Measurements from ENCODE around the gene FHIT. TPM values are rescaled to one million over a fixed set of nuclear protein-coding genes. Genes with fewer than 3 reads are reported as not detected.

The FHIT gene
- total and polyA plus RNA-seq, 10 of the 15 experiments (the other 5 are each of a cell fraction or from before 2014, with no cell fraction given), result 4.2 to 14.9 (median 9.4) TPM

DNA sequence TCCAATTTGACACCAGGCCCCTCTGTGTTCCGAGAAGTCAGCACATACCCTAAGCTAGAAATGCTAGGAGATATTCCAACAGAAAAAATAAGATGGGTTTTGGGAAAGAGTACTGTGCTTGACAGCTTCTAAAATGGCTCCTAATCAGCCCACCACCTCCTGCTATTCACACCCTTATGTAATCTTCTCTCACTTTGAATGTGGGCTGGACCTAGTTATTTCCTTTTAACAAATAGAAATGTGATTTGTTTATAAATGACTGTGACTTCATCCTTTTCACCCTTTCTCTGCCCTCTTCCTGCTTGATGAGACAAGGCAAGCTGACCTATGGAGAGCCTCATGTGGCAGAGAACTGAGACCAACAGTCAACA, 961.1 kb downstream of the FHIT start:
- no peak for FAIRE-seq

More for the DNA sequence above, 961.1 kb downstream of the FHIT start:
- ATAC-seq, result no peak
- ChIA-PET POLR2A (no interaction called here), CTCF (no interaction called here), SMC1A (ENCODE audit: uncharacterized antibody, unreplicated experiment) (no interaction called here), RAD21 (ENCODE audit: unreplicated experiment) (interaction anchor here (0.5 kb wide), 1 partner anchor 1005 kb away, joined by 5 read pairs; no protein-coding TSS in a partner anchor)
- Histone ChIP-seq H4K20me1 (ENCODE audit: control insufficient read depth, insufficient read depth) (no peaks in the 10 kb centered on the region), H3K4me1 (ENCODE audit: control insufficient read depth, insufficient read depth, low read length) (no peaks in the 10 kb centered on the region), H3K4me3 (no peak overlapping the region), H3K27ac (ENCODE audit: control insufficient read depth, insufficient read depth) (no peak overlapping the region), H3K9me3 (replicated peaks; ENCODE audit: control insufficient read depth, insufficient read depth, low read length) (no peaks in the 10 kb centered on the region), H3K36me3 (ENCODE audit: control insufficient read depth in 2 of 2, insufficient read depth in 2 of 2, low read length in 1 of 2) (no peaks in the 10 kb centered on the region), H3K9ac (ENCODE audit: control insufficient read depth, insufficient read depth, low read length) (no peak overlapping the region), H3K27me3 (replicated peaks in 1 of 2; ENCODE audit: control insufficient read depth in 2 of 2, insufficient read depth in 2 of 2, low read length in 1 of 2) (no peaks in the 10 kb centered on the region), H2AFZ (ENCODE audit: control insufficient read depth, low read depth, low read length) (no peak overlapping the region), H3K4me2 (ENCODE audit: control insufficient read depth, insufficient read depth) (no peak overlapping the region), H3K79me2 (ENCODE audit: control insufficient read depth, insufficient read depth, low read length) (no peaks in the 10 kb centered on the region)
- intact Hi-C loops (cut with micrococcal nuclease; ENCODE audit: unreplicated experiment), result no loop called here
- DNase-seq (ENCODE audit: low read depth, low spot score), result no peak
- no TSS peak for BruUV-seq (replicated peaks)
- TF ChIP-seq, protein P1, sequence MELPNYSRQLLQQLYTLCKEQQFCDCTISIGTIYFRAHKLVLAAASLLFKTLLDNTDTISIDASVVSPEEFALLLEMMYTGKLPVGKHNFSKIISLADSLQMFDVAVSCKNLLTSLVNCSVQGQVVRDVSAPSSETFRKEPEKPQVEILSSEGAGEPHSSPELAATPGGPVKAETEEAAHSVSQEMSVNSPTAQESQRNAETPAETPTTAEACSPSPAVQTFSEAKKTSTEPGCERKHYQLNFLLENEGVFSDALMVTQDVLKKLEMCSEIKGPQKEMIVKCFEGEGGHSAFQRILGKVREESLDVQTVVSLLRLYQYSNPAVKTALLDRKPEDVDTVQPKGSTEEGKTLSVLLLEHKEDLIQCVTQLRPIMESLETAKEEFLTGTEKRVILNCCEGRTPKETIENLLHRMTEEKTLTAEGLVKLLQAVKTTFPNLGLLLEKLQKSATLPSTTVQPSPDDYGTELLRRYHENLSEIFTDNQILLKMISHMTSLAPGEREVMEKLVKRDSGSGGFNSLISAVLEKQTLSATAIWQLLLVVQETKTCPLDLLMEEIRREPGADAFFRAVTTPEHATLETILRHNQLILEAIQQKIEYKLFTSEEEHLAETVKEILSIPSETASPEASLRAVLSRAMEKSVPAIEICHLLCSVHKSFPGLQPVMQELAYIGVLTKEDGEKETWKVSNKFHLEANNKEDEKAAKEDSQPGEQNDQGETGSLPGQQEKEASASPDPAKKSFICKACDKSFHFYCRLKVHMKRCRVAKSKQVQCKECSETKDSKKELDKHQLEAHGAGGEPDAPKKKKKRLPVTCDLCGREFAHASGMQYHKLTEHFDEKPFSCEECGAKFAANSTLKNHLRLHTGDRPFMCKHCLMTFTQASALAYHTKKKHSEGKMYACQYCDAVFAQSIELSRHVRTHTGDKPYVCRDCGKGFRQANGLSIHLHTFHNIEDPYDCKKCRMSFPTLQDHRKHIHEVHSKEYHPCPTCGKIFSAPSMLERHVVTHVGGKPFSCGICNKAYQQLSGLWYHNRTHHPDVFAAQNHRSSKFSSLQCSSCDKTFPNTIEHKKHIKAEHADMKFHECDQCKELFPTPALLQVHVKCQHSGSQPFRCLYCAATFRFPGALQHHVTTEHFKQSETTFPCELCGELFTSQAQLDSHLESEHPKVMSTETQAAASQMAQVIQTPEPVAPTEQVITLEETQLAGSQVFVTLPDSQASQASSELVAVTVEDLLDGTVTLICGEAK (IDR thresholded peaks at IDR 0.05; ENCODE audit: borderline replicate concordance), result no peak
- no peak for TF ChIP-seq RELB (IDR thresholded peaks at IDR 0.05; ENCODE audit: low read depth)
- TF ChIP-seq MLLT1 (IDR thresholded peaks at IDR 0.05), result no peak
- TF ChIP-seq SIX5 (IDR thresholded peaks at IDR 0.05; ENCODE audit: low read depth, low read length, severe bottlenecking), result no peak
- TF ChIP-seq PML (IDR thresholded peaks at IDR 0.05; ENCODE audit: low read length), result no peak
- TF ChIP-seq JUND (IDR thresholded peaks at IDR 0.05; ENCODE audit: low read depth, low read length), result no peak
- TF ChIP-seq EGR1 (IDR thresholded peaks at IDR 0.05; ENCODE audit: borderline replicate concordance in 1 of 2, low read depth in 2 of 2, low read length in 2 of 2), result no peak
- TF ChIP-seq RBBP5 (conservative IDR thresholded peaks at IDR 0.05), result no peak
- WGBS (ENCODE audit: insufficient coverage, insufficient replicate concordance, low lambda C conversion rate, missing lambda C conversion rate), result 57% methylated on average over 1 of the region's 1 CpG
- in situ Hi-C loops (cut with MboI), result no loop called here
